ENCODE measurements around the gene PTPRU.

GRCh38 chr1:29327223-29327935 lies 91.1 kb downstream of the PTPRU start:
- TF ChIP-seq, protein P1, sequence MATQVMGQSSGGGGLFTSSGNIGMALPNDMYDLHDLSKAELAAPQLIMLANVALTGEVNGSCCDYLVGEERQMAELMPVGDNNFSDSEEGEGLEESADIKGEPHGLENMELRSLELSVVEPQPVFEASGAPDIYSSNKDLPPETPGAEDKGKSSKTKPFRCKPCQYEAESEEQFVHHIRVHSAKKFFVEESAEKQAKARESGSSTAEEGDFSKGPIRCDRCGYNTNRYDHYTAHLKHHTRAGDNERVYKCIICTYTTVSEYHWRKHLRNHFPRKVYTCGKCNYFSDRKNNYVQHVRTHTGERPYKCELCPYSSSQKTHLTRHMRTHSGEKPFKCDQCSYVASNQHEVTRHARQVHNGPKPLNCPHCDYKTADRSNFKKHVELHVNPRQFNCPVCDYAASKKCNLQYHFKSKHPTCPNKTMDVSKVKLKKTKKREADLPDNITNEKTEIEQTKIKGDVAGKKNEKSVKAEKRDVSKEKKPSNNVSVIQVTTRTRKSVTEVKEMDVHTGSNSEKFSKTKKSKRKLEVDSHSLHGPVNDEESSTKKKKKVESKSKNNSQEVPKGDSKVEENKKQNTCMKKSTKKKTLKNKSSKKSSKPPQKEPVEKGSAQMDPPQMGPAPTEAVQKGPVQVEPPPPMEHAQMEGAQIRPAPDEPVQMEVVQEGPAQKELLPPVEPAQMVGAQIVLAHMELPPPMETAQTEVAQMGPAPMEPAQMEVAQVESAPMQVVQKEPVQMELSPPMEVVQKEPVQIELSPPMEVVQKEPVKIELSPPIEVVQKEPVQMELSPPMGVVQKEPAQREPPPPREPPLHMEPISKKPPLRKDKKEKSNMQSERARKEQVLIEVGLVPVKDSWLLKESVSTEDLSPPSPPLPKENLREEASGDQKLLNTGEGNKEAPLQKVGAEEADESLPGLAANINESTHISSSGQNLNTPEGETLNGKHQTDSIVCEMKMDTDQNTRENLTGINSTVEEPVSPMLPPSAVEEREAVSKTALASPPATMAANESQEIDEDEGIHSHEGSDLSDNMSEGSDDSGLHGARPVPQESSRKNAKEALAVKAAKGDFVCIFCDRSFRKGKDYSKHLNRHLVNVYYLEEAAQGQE (IDR thresholded peaks at IDR 0.05; ENCODE audit: unreplicated experiment): no peak
- TF ChIP-seq, protein P2, sequence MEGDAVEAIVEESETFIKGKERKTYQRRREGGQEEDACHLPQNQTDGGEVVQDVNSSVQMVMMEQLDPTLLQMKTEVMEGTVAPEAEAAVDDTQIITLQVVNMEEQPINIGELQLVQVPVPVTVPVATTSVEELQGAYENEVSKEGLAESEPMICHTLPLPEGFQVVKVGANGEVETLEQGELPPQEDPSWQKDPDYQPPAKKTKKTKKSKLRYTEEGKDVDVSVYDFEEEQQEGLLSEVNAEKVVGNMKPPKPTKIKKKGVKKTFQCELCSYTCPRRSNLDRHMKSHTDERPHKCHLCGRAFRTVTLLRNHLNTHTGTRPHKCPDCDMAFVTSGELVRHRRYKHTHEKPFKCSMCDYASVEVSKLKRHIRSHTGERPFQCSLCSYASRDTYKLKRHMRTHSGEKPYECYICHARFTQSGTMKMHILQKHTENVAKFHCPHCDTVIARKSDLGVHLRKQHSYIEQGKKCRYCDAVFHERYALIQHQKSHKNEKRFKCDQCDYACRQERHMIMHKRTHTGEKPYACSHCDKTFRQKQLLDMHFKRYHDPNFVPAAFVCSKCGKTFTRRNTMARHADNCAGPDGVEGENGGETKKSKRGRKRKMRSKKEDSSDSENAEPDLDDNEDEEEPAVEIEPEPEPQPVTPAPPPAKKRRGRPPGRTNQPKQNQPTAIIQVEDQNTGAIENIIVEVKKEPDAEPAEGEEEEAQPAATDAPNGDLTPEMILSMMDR (conservative IDR thresholded peaks at IDR 0.05; ENCODE audit: low read depth in 2 of 2): no peak
- TF ChIP-seq, protein P3, sequence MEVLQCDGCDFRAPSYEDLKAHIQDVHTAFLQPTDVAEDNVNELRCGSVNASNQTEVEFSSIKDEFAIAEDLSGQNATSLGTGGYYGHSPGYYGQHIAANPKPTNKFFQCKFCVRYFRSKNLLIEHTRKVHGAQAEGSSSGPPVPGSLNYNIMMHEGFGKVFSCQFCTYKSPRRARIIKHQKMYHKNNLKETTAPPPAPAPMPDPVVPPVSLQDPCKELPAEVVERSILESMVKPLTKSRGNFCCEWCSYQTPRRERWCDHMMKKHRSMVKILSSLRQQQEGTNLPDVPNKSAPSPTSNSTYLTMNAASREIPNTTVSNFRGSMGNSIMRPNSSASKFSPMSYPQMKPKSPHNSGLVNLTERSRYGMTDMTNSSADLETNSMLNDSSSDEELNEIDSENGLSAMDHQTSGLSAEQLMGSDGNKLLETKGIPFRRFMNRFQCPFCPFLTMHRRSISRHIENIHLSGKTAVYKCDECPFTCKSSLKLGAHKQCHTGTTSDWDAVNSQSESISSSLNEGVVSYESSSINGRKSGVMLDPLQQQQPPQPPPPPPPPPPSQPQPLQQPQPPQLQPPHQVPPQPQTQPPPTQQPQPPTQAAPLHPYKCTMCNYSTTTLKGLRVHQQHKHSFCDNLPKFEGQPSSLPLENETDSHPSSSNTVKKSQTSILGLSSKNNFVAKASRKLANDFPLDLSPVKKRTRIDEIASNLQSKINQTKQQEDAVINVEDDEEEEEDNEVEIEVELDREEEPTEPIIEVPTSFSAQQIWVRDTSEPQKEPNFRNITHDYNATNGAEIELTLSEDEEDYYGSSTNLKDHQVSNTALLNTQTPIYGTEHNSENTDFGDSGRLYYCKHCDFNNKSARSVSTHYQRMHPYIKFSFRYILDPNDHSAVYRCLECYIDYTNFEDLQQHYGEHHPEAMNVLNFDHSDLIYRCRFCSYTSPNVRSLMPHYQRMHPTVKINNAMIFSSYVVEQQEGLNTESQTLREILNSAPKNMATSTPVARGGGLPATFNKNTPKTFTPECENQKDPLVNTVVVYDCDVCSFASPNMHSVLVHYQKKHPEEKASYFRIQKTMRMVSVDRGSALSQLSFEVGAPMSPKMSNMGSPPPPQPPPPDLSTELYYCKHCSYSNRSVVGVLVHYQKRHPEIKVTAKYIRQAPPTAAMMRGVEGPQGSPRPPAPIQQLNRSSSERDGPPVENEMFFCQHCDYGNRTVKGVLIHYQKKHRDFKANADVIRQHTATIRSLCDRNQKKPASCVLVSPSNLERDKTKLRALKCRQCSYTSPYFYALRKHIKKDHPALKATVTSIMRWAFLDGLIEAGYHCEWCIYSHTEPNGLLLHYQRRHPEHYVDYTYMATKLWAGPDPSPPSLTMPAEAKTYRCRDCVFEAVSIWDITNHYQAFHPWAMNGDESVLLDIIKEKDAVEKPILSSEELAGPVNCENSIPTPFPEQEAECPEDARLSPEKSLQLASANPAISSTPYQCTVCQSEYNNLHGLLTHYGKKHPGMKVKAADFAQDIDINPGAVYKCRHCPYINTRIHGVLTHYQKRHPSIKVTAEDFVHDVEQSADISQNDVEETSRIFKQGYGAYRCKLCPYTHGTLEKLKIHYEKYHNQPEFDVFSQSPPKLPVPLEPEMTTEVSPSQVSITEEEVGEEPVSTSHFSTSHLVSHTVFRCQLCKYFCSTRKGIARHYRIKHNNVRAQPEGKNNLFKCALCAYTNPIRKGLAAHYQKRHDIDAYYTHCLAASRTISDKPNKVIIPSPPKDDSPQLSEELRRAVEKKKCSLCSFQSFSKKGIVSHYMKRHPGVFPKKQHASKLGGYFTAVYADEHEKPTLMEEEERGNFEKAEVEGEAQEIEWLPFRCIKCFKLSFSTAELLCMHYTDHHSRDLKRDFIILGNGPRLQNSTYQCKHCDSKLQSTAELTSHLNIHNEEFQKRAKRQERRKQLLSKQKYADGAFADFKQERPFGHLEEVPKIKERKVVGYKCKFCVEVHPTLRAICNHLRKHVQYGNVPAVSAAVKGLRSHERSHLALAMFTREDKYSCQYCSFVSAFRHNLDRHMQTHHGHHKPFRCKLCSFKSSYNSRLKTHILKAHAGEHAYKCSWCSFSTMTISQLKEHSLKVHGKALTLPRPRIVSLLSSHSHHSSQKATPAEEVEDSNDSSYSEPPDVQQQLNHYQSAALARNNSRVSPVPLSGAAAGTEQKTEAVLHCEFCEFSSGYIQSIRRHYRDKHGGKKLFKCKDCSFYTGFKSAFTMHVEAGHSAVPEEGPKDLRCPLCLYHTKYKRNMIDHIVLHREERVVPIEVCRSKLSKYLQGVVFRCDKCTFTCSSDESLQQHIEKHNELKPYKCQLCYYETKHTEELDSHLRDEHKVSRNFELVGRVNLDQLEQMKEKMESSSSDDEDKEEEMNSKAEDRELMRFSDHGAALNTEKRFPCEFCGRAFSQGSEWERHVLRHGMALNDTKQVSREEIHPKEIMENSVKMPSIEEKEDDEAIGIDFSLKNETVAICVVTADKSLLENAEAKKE (CRISPR knock-in tag; IDR thresholded peaks at IDR 0.05): no peak
- TF ChIP-seq EZH2 (IDR thresholded peaks at IDR 0.05; ENCODE audit: low read depth, unreplicated experiment): no peak
- TF ChIP-seq POLR2AphosphoS5 (IDR thresholded peaks at IDR 0.05; ENCODE audit: low read depth): no peak
- TF ChIP-seq EZH2phosphoT487 (IDR thresholded peaks at IDR 0.05; ENCODE audit: unreplicated experiment): no peak
- TF ChIP-seq ETS1 (IDR thresholded peaks at IDR 0.05): no peak

Measured in GM23338 (cell line).